ACHN (cell line): ENCODE data around the gene EEA1.

ENCODE experiments used
- DNase-seq: peaks from one replicate; pipeline ENCODE4 v3.0.0-alpha.2; 2015
- in situ Hi-C: cut with HindIII; loops from 2 replicates; pipeline ENCODE4 v1.10.0; 2017; ENCODE audit warnings: low sequenced_read_pairs, low pct_ligation_motif_present, low pct_unique_long_range_greater_than_20kb

EEA1 gene

GRCh38 chr12:92943482-92944250, 14.6 kb upstream of the EEA1 start:
- in situ Hi-C loops = no loop called here
- peak; percentile 39 for DNase-seq

- in situ Hi-C loops = no loop called here
- DNase-seq = no peak
Observed at GRCh38 chr12:92942905-92943304, 13.8 kb upstream of the EEA1 start.

- in situ Hi-C loops = no loop called here
- no peak for DNase-seq
Observed at GRCh38 chr12:92939116-92939515, 10.0 kb upstream of the EEA1 start.

- in situ Hi-C loops = no loop called here
- DNase-seq = no peak
Observed at GRCh38 chr12:92938638-92939037, 9.5 kb upstream of the EEA1 start.

GRCh38 chr12:92938018-92938417, 8.9 kb upstream of the EEA1 start:
- no peak for DNase-seq
- in situ Hi-C loops = no loop called here

- DNase-seq = no peak
- in situ Hi-C loops = no loop called here
Observed at GRCh38 chr12:92933606-92934005, 4.5 kb upstream of the EEA1 start.

GRCh38 chr12:92930421-92930820, 1.3 kb upstream of the EEA1 start:
- DNase-seq = no peak
- in situ Hi-C loops = no loop called here

GRCh38 chr12:92929983-92930382, 888 bp upstream of the EEA1 start:
- peak; percentile 41 for DNase-seq
- in situ Hi-C loops = no loop called here

GRCh38 chr12:92928421-92928961, 604 bp downstream of the EEA1 start:
- DNase-seq = peak; percentile 46

GRCh38 chr12:92927436-92928281, 1.4 kb downstream of the EEA1 start:
- in situ Hi-C loops = no loop called here
- peak; percentile 84 for DNase-seq

More at GRCh38 chr12:92928421-92928961, 604 bp downstream of the EEA1 start:
- in situ Hi-C loops = no loop called here

- peak; percentile 73 for DNase-seq
- in situ Hi-C loops = no loop called here
Observed at GRCh38 chr12:92927055-92927435, 2.0 kb downstream of the EEA1 start.

- no peak for DNase-seq
- in situ Hi-C loops = no loop called here
Observed at GRCh38 chr12:92926549-92926948, 2.5 kb downstream of the EEA1 start.

- in situ Hi-C loops = no loop called here
- no peak for DNase-seq
Observed at GRCh38 chr12:92921877-92922276, 7.2 kb downstream of the EEA1 start.

GRCh38 chr12:92915365-92915764, 13.7 kb downstream of the EEA1 start:
- in situ Hi-C loops = no loop called here
- no peak for DNase-seq

GRCh38 chr12:92914170-92914569, 14.9 kb downstream of the EEA1 start:
- no peak for DNase-seq

GRCh38 chr12:92912672-92913071, 16.4 kb downstream of the EEA1 start:
- no peak for DNase-seq
- in situ Hi-C loops = no loop called here

More at GRCh38 chr12:92914170-92914569, 14.9 kb downstream of the EEA1 start:
- in situ Hi-C loops = no loop called here

- in situ Hi-C loops = no loop called here
Observed at GRCh38 chr12:92912052-92912451, 17.0 kb downstream of the EEA1 start.

GRCh38 chr12:92911339-92911738, 17.8 kb downstream of the EEA1 start:
- in situ Hi-C loops = no loop called here
- no peak for DNase-seq

More at GRCh38 chr12:92912052-92912451, 17.0 kb downstream of the EEA1 start:
- DNase-seq = no peak

- in situ Hi-C loops = no loop called here
- no peak for DNase-seq
Observed at GRCh38 chr12:92908108-92908507, 21.0 kb downstream of the EEA1 start.
